ENCODE measurements around the gene LRTM2.

The LRTM2 gene

DNA sequence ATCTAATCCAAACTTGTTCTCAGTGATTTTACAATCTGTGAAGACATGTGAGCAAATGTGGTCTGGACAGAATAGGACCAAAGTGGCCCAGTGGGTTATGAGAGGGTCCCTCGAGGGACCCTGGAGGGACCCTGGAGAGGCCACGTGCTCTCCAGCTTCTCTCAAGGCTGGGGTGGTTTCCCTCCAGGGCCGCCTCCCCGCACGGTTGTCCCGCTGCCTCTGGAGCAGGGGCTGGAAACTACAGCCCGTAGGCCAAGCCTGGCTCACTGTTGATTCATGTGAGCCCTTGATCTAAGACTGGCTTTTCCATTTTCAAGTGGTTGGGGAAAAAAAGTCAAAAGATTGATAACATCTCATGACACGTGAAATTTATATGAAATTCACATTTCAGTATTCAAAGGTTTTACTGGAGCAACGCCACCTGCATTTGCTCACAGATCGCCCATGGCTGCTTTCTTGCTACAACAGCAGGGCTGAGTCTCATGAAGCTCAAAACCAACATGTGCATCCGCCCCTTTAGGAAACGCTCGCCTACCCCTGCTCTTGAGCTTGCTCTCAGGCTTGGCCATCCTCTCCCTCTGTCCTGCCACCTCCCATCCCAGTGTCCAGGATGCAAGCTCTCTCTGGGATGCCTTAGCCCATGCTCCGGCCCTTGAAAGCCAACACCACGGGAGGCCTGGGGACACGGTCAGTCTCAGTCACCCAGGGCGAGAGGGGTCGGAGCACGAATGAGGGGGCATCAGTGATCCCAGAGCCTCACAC lies 12.1 kb upstream of the LRTM2 start:
- DNase-seq, result peak in 1 of 2 donors; percentile 40

DNA sequence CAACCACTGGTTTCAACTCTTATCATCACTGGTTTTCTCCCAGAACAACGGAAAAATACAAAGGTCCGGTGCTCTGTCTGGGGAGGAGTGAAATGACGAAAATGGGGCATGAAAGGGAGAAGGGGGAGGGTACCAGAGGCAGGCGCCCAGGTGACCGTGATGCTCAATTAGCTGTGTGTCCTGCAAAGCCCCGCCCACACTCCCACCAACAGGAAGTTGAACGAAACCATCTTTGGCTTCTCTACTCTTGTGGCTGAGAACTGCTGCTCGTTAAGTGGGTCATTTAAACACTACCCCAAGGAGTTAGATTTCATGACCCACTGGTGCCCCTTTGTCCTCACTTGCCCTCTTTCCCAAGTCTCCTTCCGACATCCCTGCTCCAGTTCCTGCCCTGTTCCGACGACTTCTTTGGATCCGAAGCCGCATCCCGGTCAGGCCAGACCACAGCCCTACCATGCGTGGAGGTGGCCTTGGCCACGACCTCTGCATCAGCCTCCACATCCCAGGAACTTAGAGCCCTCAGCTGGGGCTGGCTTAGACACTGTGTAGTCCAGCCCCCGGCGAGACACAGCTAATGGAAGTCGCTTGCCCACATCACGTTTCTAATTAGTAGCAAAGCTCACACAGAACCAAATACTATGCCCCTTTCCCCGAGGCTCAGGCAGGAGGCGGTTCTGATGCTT lies 11.4 kb upstream of the LRTM2 start:
- TF ChIP-seq, protein P1, sequence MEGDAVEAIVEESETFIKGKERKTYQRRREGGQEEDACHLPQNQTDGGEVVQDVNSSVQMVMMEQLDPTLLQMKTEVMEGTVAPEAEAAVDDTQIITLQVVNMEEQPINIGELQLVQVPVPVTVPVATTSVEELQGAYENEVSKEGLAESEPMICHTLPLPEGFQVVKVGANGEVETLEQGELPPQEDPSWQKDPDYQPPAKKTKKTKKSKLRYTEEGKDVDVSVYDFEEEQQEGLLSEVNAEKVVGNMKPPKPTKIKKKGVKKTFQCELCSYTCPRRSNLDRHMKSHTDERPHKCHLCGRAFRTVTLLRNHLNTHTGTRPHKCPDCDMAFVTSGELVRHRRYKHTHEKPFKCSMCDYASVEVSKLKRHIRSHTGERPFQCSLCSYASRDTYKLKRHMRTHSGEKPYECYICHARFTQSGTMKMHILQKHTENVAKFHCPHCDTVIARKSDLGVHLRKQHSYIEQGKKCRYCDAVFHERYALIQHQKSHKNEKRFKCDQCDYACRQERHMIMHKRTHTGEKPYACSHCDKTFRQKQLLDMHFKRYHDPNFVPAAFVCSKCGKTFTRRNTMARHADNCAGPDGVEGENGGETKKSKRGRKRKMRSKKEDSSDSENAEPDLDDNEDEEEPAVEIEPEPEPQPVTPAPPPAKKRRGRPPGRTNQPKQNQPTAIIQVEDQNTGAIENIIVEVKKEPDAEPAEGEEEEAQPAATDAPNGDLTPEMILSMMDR (IDR thresholded peaks at IDR 0.05), result no peak
- H3K36me3 ChIP-seq, result no peaks in the 10 kb centered on the region
- no peak overlapping the region for H3K4me3 ChIP-seq
- H3K9me3 ChIP-seq, result no peaks in the 10 kb centered on the region
- peak in 1 of 2 donors; percentile 55 for DNase-seq
- intact Hi-C loops (cut with DNase I; ENCODE audit: low total_unique reads), result loop anchor here (10.0 kb wide), 1 partner anchor 776 kb away; no protein-coding TSS in a partner anchor
- H3K27me3 ChIP-seq, result no peaks in the 10 kb centered on the region
- no peaks in the 10 kb centered on the region for H3K4me1 ChIP-seq
- H3K27ac ChIP-seq, result no peak overlapping the region

More for the DNA sequence above, 12.1 kb upstream of the LRTM2 start:
- Histone ChIP-seq H3K36me3 (no peaks in the 10 kb centered on the region), H3K4me1 (no peaks in the 10 kb centered on the region), H3K27me3 (no peaks in the 10 kb centered on the region), H3K4me3 (no peak overlapping the region), H3K9me3 (no peaks in the 10 kb centered on the region), H3K27ac (no peak overlapping the region)
- intact Hi-C loops (cut with DNase I; ENCODE audit: low total_unique reads), result loop anchor here (10.0 kb wide), 1 partner anchor 777 kb away; no protein-coding TSS in a partner anchor
- TF ChIP-seq, protein P1 (IDR thresholded peaks at IDR 0.05), result no peak

DNA sequence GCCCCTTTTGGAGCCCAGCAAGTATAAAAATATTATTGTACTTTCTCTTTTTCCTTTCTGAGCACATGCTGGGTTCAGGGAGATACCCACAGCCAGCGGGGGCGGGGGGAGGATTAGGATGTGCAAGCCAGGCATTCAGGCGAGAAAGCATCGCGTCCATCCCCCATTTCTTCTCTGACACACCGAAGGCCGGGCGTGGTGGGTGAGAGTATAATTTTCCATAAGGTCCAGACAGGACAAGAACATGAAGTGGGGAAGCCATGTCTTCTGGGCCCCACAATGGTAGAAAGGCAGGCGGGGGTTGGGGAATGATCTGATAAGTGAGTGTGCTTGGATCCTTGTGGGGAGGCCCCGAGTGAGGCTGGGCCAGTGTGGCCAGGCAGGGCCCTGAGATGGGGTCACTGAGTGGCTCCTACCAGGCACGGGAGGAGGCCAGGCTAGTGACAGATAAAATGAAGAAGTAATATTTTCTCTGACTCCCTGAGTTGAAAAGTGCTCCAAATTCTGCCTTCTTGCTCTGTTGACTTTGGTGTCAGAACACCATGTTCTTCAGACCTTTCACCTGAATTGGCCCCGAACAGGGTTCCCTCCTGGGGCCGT lies 10.7 kb upstream of the LRTM2 start:
- intact Hi-C loops (cut with DNase I; ENCODE audit: low total_unique reads), result loop anchor here (10.0 kb wide), 2 partner anchors 105 to 775 kb away; partner anchors contain the start of gene CACNA2D4
- no peak overlapping the region for H3K27ac ChIP-seq

DNA sequence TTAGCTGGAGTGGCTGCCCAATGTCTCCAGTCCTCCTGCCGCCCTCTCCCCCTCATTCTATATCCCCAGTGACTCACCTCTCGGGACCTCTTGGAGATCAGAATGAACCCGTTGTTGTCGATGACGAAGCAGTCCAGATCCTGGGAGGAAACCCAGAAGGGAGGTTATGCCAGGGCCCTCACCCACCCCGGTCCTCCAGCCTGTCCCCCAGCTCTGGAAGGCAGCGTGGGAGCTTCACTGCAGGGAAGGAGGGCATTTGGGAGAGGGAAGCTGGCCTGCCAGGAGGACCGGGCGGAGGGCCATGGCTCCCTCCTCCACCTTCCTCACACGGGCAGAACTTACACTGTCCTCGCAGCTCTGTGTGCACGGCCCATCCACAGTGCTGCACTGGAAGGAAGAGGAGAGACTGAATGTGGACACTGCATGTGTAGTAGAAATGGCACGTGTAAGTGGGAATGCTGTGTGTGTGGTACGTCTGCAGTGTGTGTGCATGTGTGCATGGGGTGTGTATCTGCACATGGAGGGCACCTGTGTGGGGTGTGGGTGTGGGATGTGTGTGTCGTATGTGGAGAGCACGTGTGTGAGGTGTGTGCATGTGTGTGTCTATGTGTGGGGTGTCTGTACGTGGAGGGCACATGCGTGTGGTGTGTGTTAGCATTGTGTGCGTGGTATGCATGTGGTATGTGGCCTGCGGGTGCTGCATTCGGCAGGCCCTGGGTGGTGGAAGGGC lies 10.0 kb upstream of the LRTM2 start:
- H3K36me3 ChIP-seq, result no peaks in the 10 kb centered on the region
- H3K4me3 ChIP-seq, result no peak overlapping the region
- no peaks in the 10 kb centered on the region for H3K9me3 ChIP-seq
- no peak overlapping the region for H3K27ac ChIP-seq
- no peak for DNase-seq
- TF ChIP-seq, protein P1 (IDR thresholded peaks at IDR 0.05), result no peak
- no peaks in the 10 kb centered on the region for H3K27me3 ChIP-seq
- no peaks in the 10 kb centered on the region for H3K4me1 ChIP-seq
- intact Hi-C loops (cut with DNase I; ENCODE audit: low total_unique reads), result loop anchor here (10.0 kb wide), 1 partner anchor 104 kb away; the partner anchor contains the start of gene CACNA2D4

More for the DNA sequence above, 10.7 kb upstream of the LRTM2 start:
- Histone ChIP-seq H3K9me3 (no peaks in the 10 kb centered on the region), H3K27me3 (no peaks in the 10 kb centered on the region), H3K4me3 (no peak overlapping the region), H3K36me3 (no peaks in the 10 kb centered on the region), H3K4me1 (no peaks in the 10 kb centered on the region)
- TF ChIP-seq, protein P1 (IDR thresholded peaks at IDR 0.05), result no peak
- DNase-seq, result no peak

DNA sequence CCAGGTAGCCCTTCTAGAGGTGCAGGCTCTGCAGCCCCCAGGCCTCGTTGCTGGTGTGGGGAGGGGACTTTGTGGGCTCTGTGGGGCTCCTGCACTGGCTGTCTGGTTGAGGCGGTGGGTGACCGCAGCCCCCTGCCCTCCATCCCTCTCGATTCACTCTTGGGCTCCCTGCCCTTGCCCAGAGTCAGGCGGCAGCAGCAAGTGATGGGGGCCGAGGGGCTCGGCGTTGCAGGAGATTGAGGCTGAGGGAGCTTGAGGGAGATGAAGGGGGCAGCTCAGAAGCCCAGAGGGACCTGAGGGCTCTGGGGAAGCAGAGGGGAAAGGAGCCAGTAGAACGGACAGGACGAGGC lies 9.5 kb upstream of the LRTM2 start:
- H3K27me3 ChIP-seq, result no peaks in the 10 kb centered on the region
- TF ChIP-seq, protein P1 (IDR thresholded peaks at IDR 0.05), result no peak
- DNase-seq, result no peak
- H3K36me3 ChIP-seq, result no peaks in the 10 kb centered on the region
- H3K9me3 ChIP-seq, result no peaks in the 10 kb centered on the region
- intact Hi-C loops (cut with DNase I; ENCODE audit: low total_unique reads), result loop anchor here (10.0 kb wide), 1 partner anchor 104 kb away; the partner anchor contains the start of gene CACNA2D4
- no peak overlapping the region for H3K4me3 ChIP-seq
- H3K27ac ChIP-seq, result no peak overlapping the region
- H3K4me1 ChIP-seq, result no peaks in the 10 kb centered on the region
